HCT116 (cell line): ENCODE measurements around the gene MYO10. TPM values are rescaled to one million over a fixed set of nuclear protein-coding genes. Genes with fewer than 3 reads are reported as not detected.

ENCODE experiments used
- ATAC-seq: fragments of 200-7000 bp; cut with Tn5 transposase; 2 replicates; pipeline ENCODE4 v1.9.1; 2020; ENCODE audit warnings: mild to moderate bottlenecking, moderate library complexity
- BruUV-seq: library from RNA; stranded (reverse); fragments of 400-500 nt; replicated peaks from 2 replicates; lab custom pipeline; 2021; lab: Mats Ljungman, UMichigan
- CTCF ChIA-PET: fragments of 300-600 bp; sonication (Branson Sonifier 250); formaldehyde crosslinking; loops from one replicate; lab custom pipeline; 2021; ENCODE audit warnings: antibody characterized with exemption; lab: Charles Lee
- POLR2A ChIA-PET: fragments of 300-600, 350-600 bp; sonication (Branson Sonifier 250); formaldehyde crosslinking; loops from one replicate; lab custom pipeline; 2021; ENCODE audit warnings: antibody characterized with exemption; lab: Charles Lee
- RAD21 ChIA-PET, 2 experiments: fragments of 300-600 bp; sonication (Branson Sonifier 250); formaldehyde crosslinking; loops; one replicate each; lab custom pipeline; 2023; ENCODE audit warnings: low total read pairs in 2 of 2; ENCODE audit not compliant: uncharacterized antibody in 2 of 2, unreplicated experiment in 2 of 2, low non-redundant PET in 1 of 2; lab: Charles Lee
- DNase-seq: peaks from one replicate; pipeline ENCODE4 v3.0.0-alpha.2; 2010; ENCODE audit warnings: low read depth, low spot score
- H2AFZ ChIP-seq: fragments of 200-600 bp; shearing (Covaris generic), sonication (generic); 2 replicates; pipeline ENCODE4 v1.6.1; 2017; ENCODE audit warnings: low read depth, mixed run types, mixed read lengths, antibody characterized with exemption, low read length; ENCODE audit not compliant: poor library complexity, severe bottlenecking
- H3K27ac ChIP-seq: 2 replicates; pipeline ENCODE4 v1.5.1; 2012; ENCODE audit warnings: low read depth, low read length
- H3K27me3 ChIP-seq: fragments of 200-600 bp; sonication (generic); 2 replicates; pipeline ENCODE4 v1.6.1; 2016; ENCODE audit warnings: mixed run types, low read length, mixed read lengths; ENCODE audit not compliant: insufficient read depth
- H3K36me3 ChIP-seq, 2 experiments: fragments of 200-500 bp in 1 of 2; fragments of 200-600 bp in 1 of 2; sonication (Bioruptor generic) in 1 of 2; sonication (generic) in 1 of 2; 2 replicates each; pipeline versions ENCODE4 v1.5.1 to v1.6.1; 2014 to 2016; ENCODE audit warnings: low read length in 2 of 2, inconsistent platforms in 1 of 2, mixed read lengths in 1 of 2, mixed run types in 1 of 2; ENCODE audit not compliant: insufficient read depth in 2 of 2, control insufficient read depth in 1 of 2
- H3K4me1 ChIP-seq, 2 experiments: fragments of 200-600 bp in 1 of 2; sonication (generic) in 1 of 2; 2 replicates each; pipeline versions ENCODE4 v1.5.1 to v1.6.1; 2012 to 2017; ENCODE audit warnings: low read length in 2 of 2, inconsistent platforms in 1 of 2, mild to moderate bottlenecking in 1 of 2, mixed read lengths in 1 of 2, mixed run types in 1 of 2, moderate library complexity in 1 of 2; ENCODE audit not compliant: insufficient read depth in 2 of 2, control insufficient read depth in 1 of 2
- H3K4me2 ChIP-seq: fragments of 200-600 bp; sonication (generic); 2 replicates; pipeline ENCODE4 v1.6.1; 2017; ENCODE audit warnings: mixed run types, low read length, mixed read lengths
- H3K4me3 ChIP-seq, 2 experiments: fragments of 200-600 bp in 1 of 2; sonication (generic) in 1 of 2; replicated peaks in 1 of 2; 2 replicates each; pipeline ENCODE4 v1.5.1; 2011 to 2016; ENCODE audit warnings: low read length in 2 of 2, control low read depth in 1 of 2, low read depth in 1 of 2, mild to moderate bottlenecking in 1 of 2, mixed read lengths in 1 of 2, mixed run types in 1 of 2
- H3K79me2 ChIP-seq: fragments of 200-600 bp; sonication (generic); 2 replicates; pipeline ENCODE4 v1.6.1; 2017; ENCODE audit warnings: mild to moderate bottlenecking, mixed run types, low read length, moderate library complexity, mixed read lengths; ENCODE audit not compliant: insufficient read depth
- H3K9ac ChIP-seq: fragments of 200-600 bp; sonication (generic); 2 replicates; pipeline ENCODE4 v1.6.1; 2016; ENCODE audit warnings: low read length, mixed read lengths
- H3K9me2 ChIP-seq: fragments of 200-600 bp; sonication (generic), shearing (Covaris generic); 2 replicates; pipeline ENCODE4 v1.6.1; 2017; ENCODE audit warnings: mixed run types, mild to moderate bottlenecking, moderate library complexity; ENCODE audit not compliant: insufficient read depth
- H3K9me3 ChIP-seq, 2 experiments: fragments of 200-500 bp in 1 of 2; fragments of 200-600 bp in 1 of 2; sonication (Bioruptor generic) in 1 of 2; sonication (generic) in 1 of 2; 2 replicates each; pipeline ENCODE4 v1.6.1; 2014 to 2017; ENCODE audit warnings: low read length in 2 of 2, mixed read lengths in 2 of 2, inconsistent platforms in 1 of 2, low read depth in 1 of 2, mild to moderate bottlenecking in 1 of 2, mixed run types in 1 of 2, moderate library complexity in 1 of 2; ENCODE audit not compliant: control insufficient read depth in 1 of 2, insufficient read depth in 1 of 2
- H4K20me1 ChIP-seq: fragments of 200-600 bp; sonication (generic), shearing (Covaris generic); 2 replicates; pipeline ENCODE4 v1.6.1; 2017; ENCODE audit warnings: mixed run types, mild to moderate bottlenecking, moderate library complexity; ENCODE audit not compliant: insufficient read depth
- CEBPB ChIP-seq: IDR thresholded peaks from 2 replicates; pipeline ENCODE4 v1.6.1; 2012; ENCODE audit warnings: low read depth
- CTCF ChIP-seq, 3 experiments: fragments of 200-600 bp in 1 of 3; sonication (generic) in 1 of 3; IDR thresholded peaks in 2 of 3; conservative IDR thresholded peaks in 1 of 3; 2 replicates each; pipeline ENCODE4 v1.5.1; 2012 to 2017; ENCODE audit warnings: low read depth in 2 of 3, low read length in 2 of 3, antibody characterized with exemption in 1 of 3, borderline replicate concordance in 1 of 3, control low read depth in 1 of 3, mild to moderate bottlenecking in 1 of 3, mixed read lengths in 1 of 3, mixed run types in 1 of 3, moderate library complexity in 1 of 3; ENCODE audit not compliant: insufficient read depth in 1 of 3
- EZH2 ChIP-seq: fragments of 200-600 bp; sonication (generic); IDR thresholded peaks from 2 replicates; pipeline ENCODE4 v1.6.1; 2017; ENCODE audit warnings: antibody characterized with exemption, mixed run types
- FOSL1 ChIP-seq: IDR thresholded peaks from 2 replicates; pipeline ENCODE4 v1.6.1; 2012; ENCODE audit warnings: low read depth
- JUND ChIP-seq: IDR thresholded peaks from 2 replicates; pipeline ENCODE4 v1.6.1; 2012
- POLR2AphosphoS5 ChIP-seq: IDR thresholded peaks from 2 replicates; pipeline ENCODE4 v1.6.1; 2011; ENCODE audit warnings: mild to moderate bottlenecking, low read depth, low read length, moderate library complexity
- REST ChIP-seq: IDR thresholded peaks from 2 replicates; pipeline ENCODE4 v1.6.1; 2012; ENCODE audit warnings: low read depth
- SRF ChIP-seq: IDR thresholded peaks from 2 replicates; pipeline ENCODE4 v1.6.1; 2012; ENCODE audit warnings: low read depth
- TCF7L2 ChIP-seq: IDR thresholded peaks from 2 replicates; pipeline ENCODE4 v1.7.0; 2011; ENCODE audit warnings: borderline replicate concordance, inconsistent platforms; ENCODE audit not compliant: insufficient read depth, insufficient read length; ENCODE audit errors: extremely low read depth
- ZFX ChIP-seq: fragments of 450-650 bp; IDR thresholded peaks from 2 replicates; pipeline ENCODE4 v1.6.1; 2017
- intact Hi-C: fragments of 100-400 bp; cut with micrococcal nuclease; formaldehyde crosslinking; loops from 2 replicates; pipeline ENCODE4 v1.10.0; 2022
- total RNA-seq: library from RNA; stranded (reverse); gene quantifications from one replicate; pipeline ENCODE4 v1.2.1, GENCODE V29; 2021; ENCODE audit not compliant: unreplicated experiment

MYO10 gene
- total RNA-seq, 1 experiment from 2014 or later = 34.9 TPM

GRCh38 chr5:16744164-16744880, 191.8 kb downstream of the MYO10 start (continued):
- TF ChIP-seq REST (no peak), FOSL1 (no peak), SRF (no peak), CEBPB (no peak), ZFX (no peak)

- no peaks in the 10 kb centered on the region for H3K9me2 ChIP-seq
- H3K9me3 ChIP-seq = no peaks in the 10 kb centered on the region
- H3K4me3 ChIP-seq = no peak overlapping the region
- peaks cover 3% of the 10 kb centered on the region in 2 experiments; a peak in 1 of 4 replicates for H3K4me1 ChIP-seq
- ATAC-seq = no peak
- H2AFZ ChIP-seq = no peak overlapping the region
- H3K9ac ChIP-seq = no peak overlapping the region
- no peaks in the 10 kb centered on the region for H4K20me1 ChIP-seq
- intact Hi-C loops = no loop called here
- no peak for DNase-seq
- RAD21 ChIA-PET = no interaction called here
- no peaks in the 10 kb centered on the region for H3K27me3 ChIP-seq
- no peak overlapping the region for H3K4me2 ChIP-seq
- CTCF ChIA-PET = no interaction called here
- no peaks in the 10 kb centered on the region for H3K36me3 ChIP-seq
- TF ChIP-seq POLR2AphosphoS5 (no peak), TCF7L2 (no peak), EZH2 (no peak), CEBPB (no peak), FOSL1 (no peak), CTCF (IDR thresholded peaks at IDR 0.05 in 2 of 3, conservative IDR thresholded peaks at IDR 0.05 in 1 of 3; ENCODE audit: borderline replicate concordance in 1 of 3, insufficient read depth in 1 of 3, low read depth in 2 of 3, low read length in 2 of 3) (no peak), ZFX (no peak), JUND (no peak)
- no peak overlapping the region for H3K27ac ChIP-seq
- no TSS peak for BruUV-seq
- POLR2A ChIA-PET = no interaction called here
- no peaks in the 10 kb centered on the region for H3K79me2 ChIP-seq
Measured at GRCh38 chr5:16742938-16743337, 193.2 kb downstream of the MYO10 start.
